Daoy (cell line): ENCODE results near the gene ATP8A2. TPM values are rescaled to one million over a fixed set of nuclear protein-coding genes. Genes with fewer than 3 reads are reported as not detected.

Experiments used
- DNase-seq: peaks from one replicate; pipeline ENCODE4 v3.0.0-alpha.2; 2015; ENCODE audit warnings: low read depth
- total RNA-seq: library from RNA; depleted of rRNA; stranded (reverse); fragments of >200 nt; shearing (Covaris generic); gene quantifications from 2 replicates; pipeline ENCODE4 v1.2.3, GENCODE V29; 2014

ATP8A2 gene
- total RNA-seq, 1 experiment from 2014 or later, result 2.7 TPM

GRCh38 chr13:25630329-25630900, 258.6 kb downstream of the ATP8A2 start:
- DNase-seq, result no peak

- DNase-seq, result peak; percentile 9
Observed at GRCh38 chr13:25632166-25632888, 260.6 kb downstream of the ATP8A2 start.

DNA sequence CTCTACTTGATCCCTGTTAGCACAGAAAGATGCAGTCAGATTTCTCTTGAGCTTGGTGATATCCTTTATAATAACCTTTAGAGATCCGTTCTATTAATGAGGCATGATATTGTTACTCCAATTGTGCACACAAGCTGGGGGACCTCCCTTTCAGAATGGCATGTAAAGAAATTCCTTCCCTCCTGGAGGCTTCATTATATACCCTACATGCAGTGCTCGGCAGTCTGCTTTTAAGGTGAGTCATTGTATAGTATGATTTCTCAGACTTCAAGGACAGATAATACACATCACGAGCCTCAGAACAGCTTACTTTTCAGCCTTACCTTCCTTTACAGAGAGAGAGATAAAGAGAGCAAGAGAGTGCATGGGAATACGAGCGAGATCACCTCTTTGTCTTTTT, 261.3 kb downstream of the ATP8A2 start:
- DNase-seq, result peak; percentile 33

DNA sequence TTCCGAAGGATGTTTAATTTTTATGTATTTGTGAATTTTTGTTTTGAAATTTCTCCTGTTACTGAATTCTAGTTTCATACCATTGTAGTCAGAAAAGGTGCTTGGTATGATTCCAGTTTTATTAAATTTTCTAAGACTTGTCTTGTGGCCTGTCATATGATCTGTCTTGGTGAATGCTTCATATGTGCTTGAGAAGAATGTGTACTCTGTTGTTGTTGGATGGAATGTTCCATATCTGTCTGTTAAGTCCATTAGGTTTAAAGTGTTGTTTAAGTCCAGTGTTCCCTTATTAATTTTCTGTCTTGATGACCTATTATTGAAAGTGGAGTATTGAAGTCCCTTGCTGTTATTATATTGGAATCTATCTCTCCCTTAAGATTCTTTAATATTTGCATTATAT, 273.9 kb downstream of the ATP8A2 start:
- no peak for DNase-seq

- DNase-seq, result no peak
Observed at GRCh38 chr13:25649001-25649633, 277.3 kb downstream of the ATP8A2 start.

- DNase-seq, result no peak
Observed at GRCh38 chr13:25652764-25653163, 281.0 kb downstream of the ATP8A2 start.

GRCh38 chr13:25654322-25654721, 282.5 kb downstream of the ATP8A2 start:
- peak; percentile 31 for DNase-seq

DNA sequence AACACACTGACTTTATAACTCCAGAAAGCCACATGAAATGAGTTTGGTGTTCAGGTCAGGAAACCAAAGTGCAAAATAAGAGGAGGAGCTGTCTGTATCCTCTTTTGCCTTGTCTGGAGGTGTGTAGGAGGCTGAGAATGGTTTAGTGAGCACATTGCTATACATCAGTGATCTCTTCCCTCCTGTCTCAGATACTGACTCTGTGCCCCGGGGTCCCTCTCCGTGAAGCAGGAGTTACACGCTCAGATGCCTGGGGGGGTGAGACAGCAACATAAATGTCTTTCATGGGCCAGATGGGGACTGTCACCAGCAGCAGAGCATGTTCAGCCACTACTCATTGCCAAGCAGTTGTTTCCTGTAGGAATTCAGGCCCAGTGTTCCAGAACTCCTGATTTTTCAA, 285.4 kb downstream of the ATP8A2 start:
- DNase-seq, result no peak

- peak; percentile 18 for DNase-seq
Observed at GRCh38 chr13:25659091-25659795, 287.5 kb downstream of the ATP8A2 start.

DNA sequence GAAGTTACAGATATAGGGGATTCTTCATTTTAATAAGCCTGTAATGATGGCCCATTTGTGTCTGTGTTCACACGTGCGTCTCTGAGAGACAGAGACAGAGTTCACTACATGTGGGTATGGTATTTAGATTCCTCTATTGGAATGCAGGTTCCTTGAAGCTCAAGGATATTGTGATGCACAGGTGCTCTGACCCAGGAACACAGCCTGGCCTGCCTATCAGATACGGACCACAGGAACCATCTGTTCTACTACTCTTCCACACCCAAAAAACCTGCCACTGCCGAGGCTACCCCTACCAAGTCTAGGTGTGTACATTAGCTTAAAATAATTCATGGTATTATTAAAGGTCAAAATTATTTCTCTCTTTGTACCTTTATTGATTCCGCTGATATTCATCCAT, 289.2 kb downstream of the ATP8A2 start:
- DNase-seq, result no peak

DNA sequence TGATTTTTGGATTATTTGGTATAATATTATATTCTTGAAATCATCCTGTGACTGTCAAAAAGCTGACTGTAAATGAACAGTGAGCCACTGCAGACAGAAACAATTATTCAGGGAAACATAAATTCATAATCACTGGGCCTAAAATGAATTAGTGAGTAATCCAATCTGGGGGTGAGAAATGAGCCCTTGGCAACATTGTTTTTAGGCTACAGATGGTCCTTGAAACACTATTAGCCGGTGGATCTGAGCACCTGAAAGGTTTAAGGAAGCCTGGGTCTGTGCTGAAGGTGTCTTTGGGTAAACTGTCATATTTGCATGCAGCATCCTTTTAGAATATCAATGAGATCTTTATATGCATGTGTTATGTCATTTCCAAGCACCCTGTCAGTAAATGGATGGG, 290.7 kb downstream of the ATP8A2 start:
- no peak for DNase-seq

DNA sequence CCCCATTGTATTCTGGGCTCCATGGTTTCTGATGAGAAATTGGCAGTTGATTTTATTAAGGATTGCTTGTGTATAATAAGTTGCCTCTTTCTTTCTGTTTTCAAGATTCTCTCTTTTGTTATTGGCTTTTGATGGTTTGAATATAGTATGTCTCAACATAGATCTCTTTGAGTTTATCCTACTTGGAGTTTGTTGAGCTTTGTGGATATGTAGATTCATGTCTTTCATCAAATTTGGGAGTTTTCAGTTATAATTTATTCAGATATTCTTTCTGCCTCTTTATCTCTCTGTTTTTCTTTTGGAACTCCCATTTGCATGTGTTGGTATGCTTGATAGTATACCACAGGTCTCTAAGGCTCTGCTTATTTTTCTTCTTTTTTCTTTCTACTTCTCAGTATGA, 296.6 kb downstream of the ATP8A2 start:
- no peak for DNase-seq

DNA sequence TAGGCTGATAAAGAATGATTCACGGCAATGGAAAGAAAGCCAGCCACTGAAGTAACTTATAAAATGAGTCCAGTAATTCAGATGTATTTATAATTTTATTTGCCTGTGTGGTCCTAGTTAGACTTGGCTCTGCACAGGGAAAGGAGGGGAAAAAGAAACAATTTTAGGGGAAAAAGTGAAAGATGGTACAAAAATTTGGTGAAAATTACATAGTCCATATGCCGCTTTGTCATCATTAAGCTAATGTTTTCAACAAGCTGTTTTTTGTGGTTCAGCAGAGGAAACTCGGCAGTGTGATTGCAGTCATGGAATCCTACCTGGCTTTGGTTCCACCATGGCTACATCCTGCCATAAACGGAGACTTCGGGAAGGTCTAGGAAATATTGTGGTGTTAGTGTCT, 301.9 kb downstream of the ATP8A2 start:
- no peak for DNase-seq

GRCh38 chr13:25674371-25674770, 302.6 kb downstream of the ATP8A2 start:
- no peak for DNase-seq

DNA sequence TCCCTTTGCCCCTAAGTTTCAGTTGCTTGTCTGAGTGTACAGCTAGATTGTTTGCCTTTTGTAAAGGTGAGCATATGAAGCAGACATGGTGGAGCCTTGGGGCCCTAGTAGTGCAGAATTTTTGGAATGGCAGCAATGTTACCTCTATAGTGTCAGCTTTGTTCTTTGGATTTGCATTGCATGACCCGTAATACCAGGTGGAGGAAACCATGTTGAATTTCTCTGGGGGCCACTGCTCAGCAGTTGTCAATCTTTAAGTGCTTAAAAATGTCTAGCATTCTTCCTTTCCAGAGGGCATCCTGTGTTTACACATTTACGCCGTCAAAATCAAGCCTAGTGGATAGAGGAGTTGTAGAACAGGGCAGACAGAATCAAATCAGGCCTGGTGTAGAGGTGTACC, 303.3 kb downstream of the ATP8A2 start:
- no peak for DNase-seq

DNA sequence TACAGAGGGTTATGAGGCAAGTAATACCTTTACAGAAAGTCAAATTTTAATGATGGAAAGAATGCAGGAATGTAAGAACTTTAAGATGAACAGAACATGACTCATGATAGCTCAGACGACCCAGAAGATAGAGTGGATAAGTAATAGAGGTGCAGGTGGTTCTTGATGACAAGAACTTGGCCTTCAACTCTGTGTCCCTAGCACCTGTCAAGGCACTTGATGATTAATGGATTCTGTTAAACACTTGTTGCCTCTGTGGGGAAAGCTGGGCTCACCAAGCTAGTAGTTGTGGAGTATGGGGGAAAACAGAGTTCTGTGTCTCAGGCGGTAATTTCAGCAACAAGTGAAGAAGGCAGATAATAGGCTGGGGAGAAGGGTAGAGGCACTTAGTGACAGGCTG, 306.2 kb downstream of the ATP8A2 start:
- DNase-seq, result no peak

GRCh38 chr13:25678398-25678797, 306.6 kb downstream of the ATP8A2 start:
- no peak for DNase-seq

DNA sequence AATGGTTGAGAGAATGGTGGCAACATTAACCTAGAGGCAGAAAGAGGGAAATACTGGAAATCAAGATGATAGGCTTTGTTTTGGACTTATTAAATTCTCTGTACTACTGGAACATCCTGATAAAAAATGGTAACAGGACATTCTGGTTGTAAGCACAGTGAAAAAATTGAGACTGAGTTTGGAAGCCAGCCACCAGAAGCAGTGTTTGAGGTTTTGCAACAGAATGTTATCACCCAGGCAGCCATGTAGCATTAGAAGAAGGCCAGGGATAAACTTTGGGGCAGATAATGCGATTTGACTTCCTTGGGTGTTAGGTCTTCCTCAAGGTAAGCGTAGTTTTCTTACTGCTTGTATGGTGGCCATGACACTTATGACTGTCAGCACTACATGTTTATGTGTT, 307.4 kb downstream of the ATP8A2 start:
- DNase-seq, result no peak

GRCh38 chr13:25679936-25680335, 308.2 kb downstream of the ATP8A2 start:
- no peak for DNase-seq

DNA sequence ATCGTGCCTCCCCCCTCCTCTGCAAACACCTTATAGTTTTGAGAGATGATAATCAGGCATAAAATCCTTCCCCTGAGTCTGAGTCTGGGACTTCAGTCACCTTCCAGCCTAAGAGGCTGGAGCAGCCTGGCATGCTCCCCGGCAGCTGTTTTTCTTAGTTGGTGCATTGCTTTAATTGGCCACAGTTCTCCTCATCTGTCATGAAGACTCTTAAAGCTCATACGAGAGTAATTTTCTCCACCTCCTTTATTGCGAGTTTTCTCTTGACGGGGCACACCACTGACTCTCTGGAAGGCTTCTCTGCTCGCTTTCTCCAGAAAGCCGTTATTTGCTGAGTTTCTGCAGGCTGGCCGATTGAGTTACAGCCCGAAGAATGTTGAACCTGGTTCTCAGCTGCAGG, 310.5 kb downstream of the ATP8A2 start:
- no peak for DNase-seq

GRCh38 chr13:25683056-25683455, 311.3 kb downstream of the ATP8A2 start:
- DNase-seq, result no peak

- no peak for DNase-seq
Observed at GRCh38 chr13:25683662-25684370, 312.0 kb downstream of the ATP8A2 start.
